ENCODE data around the gene GULP1.

The GULP1 gene

DNA sequence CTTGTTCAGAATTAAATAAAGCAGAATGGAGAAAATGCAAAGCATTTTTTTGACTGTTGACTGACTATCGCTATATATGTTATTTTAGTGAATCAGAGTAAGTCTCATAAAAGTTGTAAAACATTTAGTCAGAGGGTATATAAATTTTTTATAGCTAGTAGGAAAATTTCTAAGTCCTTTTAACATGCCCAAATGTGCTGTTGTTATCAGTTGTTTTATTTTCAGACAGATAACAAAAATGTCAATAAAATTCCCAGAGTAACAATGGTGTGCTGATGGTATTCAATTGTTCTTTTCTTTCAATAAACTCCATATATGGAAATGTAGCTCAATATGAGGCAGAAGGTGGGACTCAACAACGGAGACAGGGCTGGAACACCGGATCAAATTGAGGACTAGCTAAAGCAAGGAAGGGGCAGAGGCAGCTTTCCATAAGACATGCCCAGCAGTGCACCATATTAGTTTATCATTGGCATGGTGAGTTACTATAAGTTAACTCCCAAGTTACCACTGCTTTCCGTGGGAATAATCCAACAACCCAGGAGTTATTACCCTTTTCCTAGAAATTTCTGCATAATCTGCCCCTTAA, 26.6 kb downstream of the GULP1 start:
- no peak for DNase-seq (ENCODE audit: extremely low spot score)
- TF ChIP-seq, protein P1, sequence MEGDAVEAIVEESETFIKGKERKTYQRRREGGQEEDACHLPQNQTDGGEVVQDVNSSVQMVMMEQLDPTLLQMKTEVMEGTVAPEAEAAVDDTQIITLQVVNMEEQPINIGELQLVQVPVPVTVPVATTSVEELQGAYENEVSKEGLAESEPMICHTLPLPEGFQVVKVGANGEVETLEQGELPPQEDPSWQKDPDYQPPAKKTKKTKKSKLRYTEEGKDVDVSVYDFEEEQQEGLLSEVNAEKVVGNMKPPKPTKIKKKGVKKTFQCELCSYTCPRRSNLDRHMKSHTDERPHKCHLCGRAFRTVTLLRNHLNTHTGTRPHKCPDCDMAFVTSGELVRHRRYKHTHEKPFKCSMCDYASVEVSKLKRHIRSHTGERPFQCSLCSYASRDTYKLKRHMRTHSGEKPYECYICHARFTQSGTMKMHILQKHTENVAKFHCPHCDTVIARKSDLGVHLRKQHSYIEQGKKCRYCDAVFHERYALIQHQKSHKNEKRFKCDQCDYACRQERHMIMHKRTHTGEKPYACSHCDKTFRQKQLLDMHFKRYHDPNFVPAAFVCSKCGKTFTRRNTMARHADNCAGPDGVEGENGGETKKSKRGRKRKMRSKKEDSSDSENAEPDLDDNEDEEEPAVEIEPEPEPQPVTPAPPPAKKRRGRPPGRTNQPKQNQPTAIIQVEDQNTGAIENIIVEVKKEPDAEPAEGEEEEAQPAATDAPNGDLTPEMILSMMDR (IDR thresholded peaks at IDR 0.05; ENCODE audit: control extremely low read depth, extremely low read depth, low read depth, missing control alignments), result no peak
- POLR2A ChIA-PET, result no interaction called here
- CTCF ChIA-PET, result interaction anchor here (0.8 to 1.7 kb wide), 2 partner anchors 37 to 53 kb away, joined by 3 read pairs; no protein-coding TSS in a partner anchor

DNA sequence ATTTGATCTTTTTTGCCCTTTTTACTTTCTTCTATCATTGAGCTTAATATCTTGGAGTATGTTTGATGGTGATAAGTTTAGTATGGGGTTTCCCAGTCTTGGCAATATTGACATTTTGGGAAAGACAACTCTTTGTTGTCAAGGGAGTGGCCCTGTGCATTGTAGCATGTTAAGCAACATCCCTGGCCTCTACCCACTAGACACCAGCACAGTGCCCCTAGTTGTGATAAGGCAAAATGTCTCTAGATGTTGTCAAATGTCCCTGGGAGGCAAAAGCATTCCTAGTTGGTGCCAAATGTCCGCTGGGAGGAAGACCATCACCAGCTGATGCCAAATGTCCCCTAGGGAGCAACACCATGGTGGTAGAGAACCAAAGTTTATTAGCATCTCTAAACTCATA, 28.2 kb downstream of the GULP1 start:
- TF ChIP-seq, protein P1 (IDR thresholded peaks at IDR 0.05; ENCODE audit: control extremely low read depth, extremely low read depth, low read depth, missing control alignments), result no peak
- no peak for DNase-seq (ENCODE audit: extremely low spot score)
- ChIA-PET CTCF (interaction anchor here (1.2 to 1.7 kb wide), 2 partner anchors 38 to 50 kb away, joined by 3 read pairs; no protein-coding TSS in a partner anchor), POLR2A (no interaction called here)

DNA sequence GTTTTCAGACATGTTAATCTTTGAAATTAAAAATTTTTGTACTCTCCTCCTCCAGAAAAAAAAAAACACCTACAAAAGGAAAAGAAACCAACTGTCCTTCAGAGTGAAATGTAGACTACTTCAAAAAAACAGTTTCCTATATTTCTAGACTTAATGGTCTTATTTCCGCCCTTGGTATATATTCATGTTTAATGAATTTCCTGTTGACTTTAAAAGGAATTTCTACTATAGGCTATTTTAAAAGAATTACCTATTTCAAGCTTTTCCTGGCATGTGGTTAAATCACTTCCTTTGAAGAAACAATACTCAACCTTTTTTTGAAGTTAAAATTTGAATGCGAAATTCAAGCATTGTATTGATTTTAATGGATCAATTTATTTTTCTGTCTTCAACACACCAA, 29.2 kb downstream of the GULP1 start:
- no peak for DNase-seq (ENCODE audit: extremely low spot score)
- TF ChIP-seq, protein P1 (IDR thresholded peaks at IDR 0.05; ENCODE audit: control extremely low read depth, extremely low read depth, low read depth, missing control alignments), result no peak
- ChIA-PET POLR2A (no interaction called here), CTCF (no interaction called here)

DNA sequence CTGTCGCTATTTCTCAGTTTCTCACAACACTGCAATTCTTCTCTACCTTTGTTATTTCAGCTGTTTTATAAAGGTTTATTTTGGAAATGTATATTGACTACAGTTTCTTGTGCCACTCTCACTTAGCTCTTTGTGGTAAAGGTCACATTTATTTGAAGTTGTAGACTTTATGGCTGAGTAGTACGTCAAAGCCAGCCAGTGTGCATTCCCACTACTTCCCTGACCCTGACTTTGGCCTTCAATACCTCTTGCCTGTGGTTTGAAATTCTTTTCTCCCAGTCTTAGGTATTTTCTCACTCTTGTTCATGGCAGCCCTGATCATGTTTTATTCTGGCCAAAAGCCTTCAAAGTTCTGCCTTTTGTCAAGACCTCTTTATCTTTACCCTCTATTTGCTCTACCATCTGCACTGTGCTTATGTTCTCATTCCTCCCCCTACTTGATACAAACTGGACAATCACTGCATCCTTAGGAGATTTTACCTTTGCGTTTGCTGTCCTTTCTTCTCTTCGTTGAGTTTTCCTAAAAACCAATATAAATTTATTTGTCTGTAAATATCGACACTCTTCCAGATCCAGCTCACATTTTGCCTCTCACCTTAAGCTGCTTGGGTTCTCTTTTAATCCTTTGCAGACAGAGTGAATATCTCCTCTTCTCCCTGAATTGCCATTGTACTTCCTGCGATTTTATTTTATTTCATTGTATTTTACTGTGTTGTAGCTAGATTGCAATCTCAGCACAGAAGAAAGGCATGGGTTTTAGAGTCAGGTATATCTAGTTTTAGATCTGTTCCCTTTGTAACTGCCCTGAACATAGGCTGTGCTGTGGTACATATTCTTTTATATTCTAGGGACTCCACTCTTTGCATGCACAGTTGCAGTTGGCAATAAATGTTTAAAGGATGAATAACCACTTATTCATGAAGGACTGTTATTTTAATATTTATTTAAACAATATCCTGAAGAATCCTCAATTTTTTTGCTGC, 31.2 kb downstream of the GULP1 start:
- DNase-seq (ENCODE audit: extremely low spot score), result no peak
- POLR2A ChIA-PET, result no interaction called here
- CTCF ChIA-PET, result interaction anchor here (0.6 to 1.7 kb wide), 3 partner anchors 10 to 16 kb away, joined by 3 to 8 read pairs (median 3); no protein-coding TSS in a partner anchor
- TF ChIP-seq, protein P1 (IDR thresholded peaks at IDR 0.05; ENCODE audit: control extremely low read depth, extremely low read depth, low read depth, missing control alignments), result no peak

DNA sequence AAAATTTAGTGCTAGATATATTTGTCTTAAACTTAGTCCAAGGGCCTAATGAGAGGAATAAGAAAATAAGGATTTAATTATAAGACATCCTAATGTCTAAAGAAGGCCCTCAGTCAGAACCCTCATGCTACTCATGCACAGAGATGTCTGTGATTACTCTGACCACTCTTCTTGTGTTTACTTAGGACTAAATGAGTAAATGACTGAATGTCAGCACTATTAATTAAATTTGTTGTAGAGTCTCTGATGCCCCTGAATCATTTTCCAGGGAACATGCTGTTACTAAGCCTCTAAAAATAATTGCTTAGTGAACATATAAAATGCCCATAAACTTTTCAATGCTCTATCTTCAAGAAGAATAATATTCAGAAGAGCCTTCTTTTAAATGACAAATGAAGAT, 32.4 kb downstream of the GULP1 start:
- TF ChIP-seq, protein P1 (IDR thresholded peaks at IDR 0.05; ENCODE audit: control extremely low read depth, extremely low read depth, low read depth, missing control alignments), result no peak
- no peak for DNase-seq (ENCODE audit: extremely low spot score)
- ChIA-PET POLR2A (no interaction called here), CTCF (interaction anchor here (1.4 kb wide), 1 partner anchor 16 kb away, joined by 4 read pairs; no protein-coding TSS in a partner anchor)

DNA sequence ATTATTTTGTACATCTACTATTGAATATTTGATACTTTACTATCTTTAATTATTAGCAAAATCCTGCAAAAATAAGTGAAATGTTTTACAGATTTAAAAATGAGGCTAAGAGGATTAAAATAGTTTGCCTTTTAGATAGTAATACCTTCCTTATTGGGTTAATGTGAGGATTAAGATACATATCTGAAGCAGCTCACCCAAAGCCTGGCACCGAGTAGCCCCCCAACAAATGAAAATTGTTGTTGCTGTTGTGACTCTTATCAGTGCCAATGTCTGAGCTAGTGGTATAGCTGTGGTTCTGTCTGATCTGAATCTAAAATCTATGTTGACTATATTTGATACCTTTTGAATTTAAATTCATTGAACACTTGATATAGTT, 34.6 kb downstream of the GULP1 start:
- ChIA-PET POLR2A (no interaction called here), CTCF (interaction anchor here (0.9 to 1.1 kb wide), 2 partner anchors 28 to 48 kb away, joined by 4 read pairs; no protein-coding TSS in a partner anchor)
- TF ChIP-seq, protein P1 (IDR thresholded peaks at IDR 0.05; ENCODE audit: control extremely low read depth, extremely low read depth, low read depth, missing control alignments), result no peak
- no peak for DNase-seq (ENCODE audit: extremely low spot score)
